HEK293 (cell line): ENCODE measurements around the gene HMGN4.
A peak's percentile ranks its signal among the peaks of the same experiment; 100 is the strongest.

Experiments used
- CTCF ChIA-PET: fragments of 350-600 bp; formaldehyde crosslinking; extraction: SDS; loops from one replicate; lab custom pipeline; 2021; ENCODE audit warnings: antibody characterized with exemption; lab: Yijun Ruan, JAX
- POLR2A ChIA-PET: fragments of 300-600 bp; formaldehyde crosslinking; extraction: SDS; loops from one replicate; lab custom pipeline; 2020; ENCODE audit warnings: antibody characterized with exemption, inconsistent platforms; lab: Yijun Ruan, JAX
- H3K27ac ChIP-seq: fragments of 200-500 bp; sonication (Bioruptor generic); 2 replicates; pipeline ENCODE4 v1.5.1; 2014; ENCODE audit warnings: low read depth, low read length, control low read depth, inconsistent platforms; ENCODE audit errors: extremely low read depth
- H3K36me3 ChIP-seq, 2 experiments: fragments of 200-500 bp in 1 of 2; sonication (Bioruptor generic) in 1 of 2; 1 replicate in 1 of 2; 2 replicates in 1 of 2; pipeline ENCODE4 v1.5.1; 2014 to 2017; ENCODE audit warnings: inconsistent platforms in 2 of 2, low read length in 2 of 2; ENCODE audit not compliant: control insufficient read depth in 2 of 2, insufficient read depth in 1 of 2
- H3K4me1 ChIP-seq: fragments of 200-500 bp; sonication (Bioruptor generic); 2 replicates; pipeline ENCODE4 v1.5.1; 2014; ENCODE audit warnings: mild to moderate bottlenecking, low read length, inconsistent platforms; ENCODE audit not compliant: control insufficient read depth, insufficient read depth
- H3K4me3 ChIP-seq: 2 replicates; pipeline ENCODE4 v1.5.1; 2011; ENCODE audit warnings: low read depth, mild to moderate bottlenecking, control low read depth, low read length, moderate library complexity
- H3K9me3 ChIP-seq: fragments of 200-500 bp; sonication (Bioruptor generic); 2 replicates; pipeline ENCODE4 v1.5.1; 2014; ENCODE audit warnings: low read depth, low read length, inconsistent platforms; ENCODE audit not compliant: control insufficient read depth, insufficient read depth
- FEZF1 ChIP-seq: fragments of 450-650 bp; formaldehyde crosslinking; IDR thresholded peaks from 2 replicates; pipeline ENCODE4 v1.5.1; 2016; ENCODE audit warnings: missing biosample characterization, missing genetic modification characterization
- GLI4 ChIP-seq: fragments of 450-650 bp; formaldehyde crosslinking; IDR thresholded peaks from 2 replicates; pipeline ENCODE4 v1.5.1; 2016; ENCODE audit warnings: missing biosample characterization, missing genetic modification characterization
- HOXA7 ChIP-seq: sonication (generic); formaldehyde crosslinking; IDR thresholded peaks from 2 replicates; pipeline ENCODE4 v1.8.1; 2022; ENCODE audit warnings: missing genetic modification reagents, borderline replicate concordance
- KLF7 ChIP-seq: fragments of 450-650 bp; formaldehyde crosslinking; IDR thresholded peaks from 2 replicates; pipeline ENCODE4 v1.5.1; 2016; ENCODE audit warnings: missing biosample characterization, missing genetic modification characterization, borderline replicate concordance
- KLF8 ChIP-seq: fragments of 450-650 bp; formaldehyde crosslinking; IDR thresholded peaks from 2 replicates; pipeline ENCODE4 v1.5.1; 2016; ENCODE audit warnings: missing biosample characterization, missing genetic modification characterization
- REPIN1 ChIP-seq: fragments of 450-650 bp; formaldehyde crosslinking; IDR thresholded peaks from 2 replicates; pipeline ENCODE4 v1.5.1; 2017; ENCODE audit warnings: missing biosample characterization, missing genetic modification characterization, low read depth
- SP7 ChIP-seq: fragments of 450-650 bp; formaldehyde crosslinking; IDR thresholded peaks from 2 replicates; pipeline ENCODE4 v1.5.1; 2016; ENCODE audit warnings: missing biosample characterization, missing genetic modification characterization
- TCF7L2 ChIP-seq: IDR thresholded peaks from 2 replicates; pipeline ENCODE4 v1.6.1; 2011; ENCODE audit warnings: low read depth, mild to moderate bottlenecking, inconsistent platforms, low read length, moderate library complexity, borderline replicate concordance
- ZFP37 ChIP-seq: fragments of 450-650 bp; formaldehyde crosslinking; IDR thresholded peaks from 2 replicates; pipeline ENCODE4 v1.5.1; 2016; ENCODE audit warnings: missing biosample characterization, missing genetic modification characterization
- ZNF132 ChIP-seq: fragments of 450-650 bp; formaldehyde crosslinking; IDR thresholded peaks from 2 replicates; pipeline ENCODE4 v1.5.1; 2017; ENCODE audit warnings: missing biosample characterization, missing genetic modification characterization, borderline replicate concordance
- ZNF146 ChIP-seq: fragments of 450-650 bp; formaldehyde crosslinking; IDR thresholded peaks from 2 replicates; pipeline ENCODE4 v1.5.1; 2016; ENCODE audit warnings: missing biosample characterization, missing genetic modification characterization
- ZNF23 ChIP-seq: fragments of 450-650 bp; formaldehyde crosslinking; IDR thresholded peaks from 2 replicates; pipeline ENCODE4 v1.5.1; 2016; ENCODE audit warnings: missing biosample characterization, missing genetic modification characterization, borderline replicate concordance
- ZNF324 ChIP-seq: fragments of 450-650 bp; formaldehyde crosslinking; IDR thresholded peaks from 2 replicates; pipeline ENCODE4 v1.5.1; 2016; ENCODE audit warnings: missing biosample characterization, missing genetic modification characterization
- ZNF561 ChIP-seq: fragments of 450-650 bp; IDR thresholded peaks from 2 replicates; pipeline ENCODE4 v1.5.1; 2018; ENCODE audit warnings: missing biosample characterization, missing genetic modification characterization, borderline replicate concordance
- ZNF621 ChIP-seq: fragments of 450-650 bp; formaldehyde crosslinking; IDR thresholded peaks from 2 replicates; pipeline ENCODE4 v1.5.1; 2017; ENCODE audit warnings: missing biosample characterization, missing genetic modification characterization
- ZNF654 ChIP-seq: fragments of 450-650 bp; formaldehyde crosslinking; IDR thresholded peaks from 2 replicates; pipeline ENCODE4 v1.5.1; 2016; ENCODE audit warnings: low read depth, missing biosample characterization, missing genetic modification characterization
- ZNF658 ChIP-seq: fragments of 450-650 bp; formaldehyde crosslinking; IDR thresholded peaks from 2 replicates; pipeline ENCODE4; 2016; ENCODE audit warnings: missing biosample characterization, missing genetic modification characterization
- ZNF660 ChIP-seq: fragments of 450-650 bp; IDR thresholded peaks from 2 replicates; pipeline ENCODE4 v1.5.1; 2018; ENCODE audit warnings: missing biosample characterization, mild to moderate bottlenecking, missing genetic modification characterization
- ZNF707 ChIP-seq: fragments of 450-650 bp; formaldehyde crosslinking; IDR thresholded peaks from 2 replicates; pipeline ENCODE4 v1.5.1; 2016; ENCODE audit warnings: missing biosample characterization, missing genetic modification characterization
- ZNF776 ChIP-seq: fragments of 450-650 bp; formaldehyde crosslinking; IDR thresholded peaks from 2 replicates; pipeline ENCODE4 v1.5.0; 2017; ENCODE audit warnings: missing biosample characterization, missing genetic modification characterization, borderline replicate concordance
- ZNF792 ChIP-seq: fragments of 450-650 bp; formaldehyde crosslinking; IDR thresholded peaks from 2 replicates; pipeline ENCODE4 v1.5.1; 2016; ENCODE audit warnings: missing biosample characterization, missing genetic modification characterization
- ZXDB ChIP-seq: fragments of 450-650 bp; formaldehyde crosslinking; IDR thresholded peaks from 2 replicates; pipeline ENCODE4 v1.5.1; 2016; ENCODE audit warnings: missing biosample characterization, missing genetic modification characterization
- TF ChIP-seq, protein P1 (sequence below): fragments of 450-650 bp; formaldehyde crosslinking; IDR thresholded peaks from 2 replicates; pipeline ENCODE4 v1.5.1; 2017; ENCODE audit warnings: missing biosample characterization, missing genetic modification characterization
- TF ChIP-seq, protein P2 (sequence below): fragments of 450-650 bp; formaldehyde crosslinking; IDR thresholded peaks from 2 replicates; pipeline ENCODE4 v1.5.1; 2016; ENCODE audit warnings: missing biosample characterization, missing genetic modification characterization
- TF ChIP-seq, protein P3 (sequence below): fragments of 450-650 bp; IDR thresholded peaks from 2 replicates; pipeline ENCODE4 v1.5.1; 2018; ENCODE audit warnings: missing biosample characterization, missing genetic modification characterization
- TF ChIP-seq, protein P4 (sequence below): fragments of 450-650 bp; formaldehyde crosslinking; IDR thresholded peaks from 2 replicates; pipeline ENCODE4 v1.5.1; 2016; ENCODE audit warnings: missing biosample characterization, missing genetic modification characterization
- TF ChIP-seq, protein P5 (sequence below): fragments of 450-650 bp; formaldehyde crosslinking; IDR thresholded peaks from 2 replicates; pipeline ENCODE4 v1.5.1; 2016; ENCODE audit warnings: missing biosample characterization, missing genetic modification characterization
- TF ChIP-seq, protein P6 (sequence below): sonication (generic); formaldehyde crosslinking; IDR thresholded peaks from 2 replicates; pipeline ENCODE4 v1.8.1; 2022; ENCODE audit warnings: mild to moderate bottlenecking, moderate library complexity, missing genetic modification reagents

HMGN4 gene

DNA sequence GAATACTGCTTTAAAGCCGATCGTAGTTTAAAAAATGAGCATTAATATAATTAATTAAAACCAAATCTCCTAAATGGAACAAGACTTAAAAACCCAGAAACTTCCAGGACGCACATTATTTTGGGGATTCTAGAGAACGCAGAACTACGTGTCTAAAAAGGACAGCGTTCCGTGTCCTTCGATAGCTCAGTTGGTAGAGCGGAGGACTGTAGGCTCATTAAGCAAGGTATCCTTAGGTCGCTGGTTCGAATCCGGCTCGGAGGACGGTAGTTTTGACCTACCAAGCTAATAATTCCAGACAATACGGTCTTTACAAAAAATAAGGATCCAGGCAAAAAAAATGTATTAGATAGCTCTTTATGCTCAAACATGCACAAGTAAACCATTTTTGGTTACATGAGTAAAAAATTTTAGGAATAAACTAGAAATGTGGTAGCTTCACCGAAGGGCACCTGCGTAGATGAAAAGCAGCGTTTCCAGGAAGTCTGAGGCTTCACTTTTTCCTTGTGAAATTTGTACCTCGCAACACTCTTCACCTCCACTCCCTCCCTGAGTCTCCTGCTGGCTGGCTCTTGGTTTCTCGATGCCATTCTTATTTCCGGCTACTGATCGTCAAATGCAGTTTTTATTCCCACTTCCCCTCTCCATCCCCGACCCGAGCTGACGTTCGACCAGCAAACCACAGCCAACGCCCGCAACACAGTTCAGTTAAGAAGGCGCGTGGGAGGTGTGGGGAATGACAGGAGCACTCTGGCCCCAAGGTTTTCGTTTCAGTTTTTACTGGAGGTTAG lies 39.0 kb downstream of the HMGN4 start (continued):
- TF ChIP-seq ZNF146: no peak
- TF ChIP-seq KLF8 (tag by site-specific recombination): no peak
- TF ChIP-seq, protein P1, sequence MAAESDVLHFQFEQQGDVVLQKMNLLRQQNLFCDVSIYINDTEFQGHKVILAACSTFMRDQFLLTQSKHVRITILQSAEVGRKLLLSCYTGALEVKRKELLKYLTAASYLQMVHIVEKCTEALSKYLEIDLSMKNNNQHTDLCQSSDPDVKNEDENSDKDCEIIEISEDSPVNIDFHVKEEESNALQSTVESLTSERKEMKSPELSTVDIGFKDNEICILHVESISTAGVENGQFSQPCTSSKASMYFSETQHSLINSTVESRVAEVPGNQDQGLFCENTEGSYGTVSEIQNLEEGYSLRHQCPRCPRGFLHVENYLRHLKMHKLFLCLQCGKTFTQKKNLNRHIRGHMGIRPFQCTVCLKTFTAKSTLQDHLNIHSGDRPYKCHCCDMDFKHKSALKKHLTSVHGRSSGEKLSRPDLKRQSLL: peak; percentile 67; the same call in 1 of the 2 replicates
- no peak for TF ChIP-seq ZNF132
- TF ChIP-seq ZNF707 (tag by site-specific recombination): no peak
- no peak for TF ChIP-seq TCF7L2
- TF ChIP-seq, protein P2, sequence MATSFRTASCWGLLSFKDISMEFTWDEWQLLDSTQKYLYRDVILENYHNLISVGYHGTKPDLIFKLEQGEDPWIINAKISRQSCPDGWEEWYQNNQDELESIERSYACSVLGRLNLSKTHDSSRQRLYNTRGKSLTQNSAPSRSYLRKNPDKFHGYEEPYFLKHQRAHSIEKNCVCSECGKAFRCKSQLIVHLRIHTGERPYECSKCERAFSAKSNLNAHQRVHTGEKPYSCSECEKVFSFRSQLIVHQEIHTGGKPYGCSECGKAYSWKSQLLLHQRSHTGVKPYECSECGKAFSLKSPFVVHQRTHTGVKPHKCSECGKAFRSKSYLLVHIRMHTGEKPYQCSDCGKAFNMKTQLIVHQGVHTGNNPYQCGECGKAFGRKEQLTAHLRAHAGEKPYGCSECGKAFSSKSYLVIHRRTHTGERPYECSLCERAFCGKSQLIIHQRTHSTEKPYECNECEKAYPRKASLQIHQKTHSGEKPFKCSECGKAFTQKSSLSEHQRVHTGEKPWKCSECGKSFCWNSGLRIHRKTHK (tag by site-specific recombination): no peak
- TF ChIP-seq ZFP37 (tag by site-specific recombination): peak; percentile 80
- TF ChIP-seq, protein P3, sequence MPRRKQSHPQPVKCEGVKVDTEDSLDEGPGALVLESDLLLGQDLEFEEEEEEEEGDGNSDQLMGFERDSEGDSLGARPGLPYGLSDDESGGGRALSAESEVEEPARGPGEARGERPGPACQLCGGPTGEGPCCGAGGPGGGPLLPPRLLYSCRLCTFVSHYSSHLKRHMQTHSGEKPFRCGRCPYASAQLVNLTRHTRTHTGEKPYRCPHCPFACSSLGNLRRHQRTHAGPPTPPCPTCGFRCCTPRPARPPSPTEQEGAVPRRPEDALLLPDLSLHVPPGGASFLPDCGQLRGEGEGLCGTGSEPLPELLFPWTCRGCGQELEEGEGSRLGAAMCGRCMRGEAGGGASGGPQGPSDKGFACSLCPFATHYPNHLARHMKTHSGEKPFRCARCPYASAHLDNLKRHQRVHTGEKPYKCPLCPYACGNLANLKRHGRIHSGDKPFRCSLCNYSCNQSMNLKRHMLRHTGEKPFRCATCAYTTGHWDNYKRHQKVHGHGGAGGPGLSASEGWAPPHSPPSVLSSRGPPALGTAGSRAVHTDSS (tag by site-specific recombination): 0 out of 2 replicates have a peak, but pooled peaks have one; percentile 31
- TF ChIP-seq, protein P4, sequence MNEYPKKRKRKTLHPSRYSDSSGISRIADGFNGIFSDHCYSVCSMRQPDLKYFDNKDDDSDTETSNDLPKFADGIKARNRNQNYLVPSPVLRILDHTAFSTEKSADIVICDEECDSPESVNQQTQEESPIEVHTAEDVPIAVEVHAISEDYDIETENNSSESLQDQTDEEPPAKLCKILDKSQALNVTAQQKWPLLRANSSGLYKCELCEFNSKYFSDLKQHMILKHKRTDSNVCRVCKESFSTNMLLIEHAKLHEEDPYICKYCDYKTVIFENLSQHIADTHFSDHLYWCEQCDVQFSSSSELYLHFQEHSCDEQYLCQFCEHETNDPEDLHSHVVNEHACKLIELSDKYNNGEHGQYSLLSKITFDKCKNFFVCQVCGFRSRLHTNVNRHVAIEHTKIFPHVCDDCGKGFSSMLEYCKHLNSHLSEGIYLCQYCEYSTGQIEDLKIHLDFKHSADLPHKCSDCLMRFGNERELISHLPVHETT: peak; percentile 62; the same call in 1 of the 2 replicates

DNA sequence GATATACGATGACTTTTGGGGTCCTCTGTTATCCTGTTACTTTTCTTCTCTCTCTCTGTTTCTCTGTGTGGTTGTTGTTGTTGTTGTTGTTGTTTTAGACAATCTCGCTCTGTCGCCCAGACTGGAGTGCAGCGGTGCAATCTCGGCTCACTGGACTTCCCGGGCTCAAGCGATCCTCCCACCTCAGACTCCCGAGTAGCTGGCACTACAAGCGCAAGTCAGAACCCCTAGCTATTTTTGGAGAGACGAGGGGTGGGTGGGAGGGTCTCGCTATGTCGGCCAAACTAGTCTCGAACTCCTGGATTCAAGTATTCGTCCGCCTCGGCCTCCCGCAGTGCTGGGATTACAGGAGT lies 39.5 kb downstream of the HMGN4 start:
- ChIA-PET POLR2A (interaction anchor here (0.5 to 2.1 kb wide), 6 partner anchors 18 to 454 kb away, joined by 3 to 21 read pairs (median 4); a partner anchor contains a TSS), CTCF (interaction anchor here (0.6 to 9.0 kb wide), 2 partner anchors 16 to 394 kb away, joined by 4 to 152 read pairs; partner anchors contain the start of gene ABT1)
- peak overlapping the region; percentile 11; the same call in 1 of the 2 replicates for H3K27ac ChIP-seq
- no peak for TF ChIP-seq ZNF792 (tag by site-specific recombination)
- TF ChIP-seq, protein P5, sequence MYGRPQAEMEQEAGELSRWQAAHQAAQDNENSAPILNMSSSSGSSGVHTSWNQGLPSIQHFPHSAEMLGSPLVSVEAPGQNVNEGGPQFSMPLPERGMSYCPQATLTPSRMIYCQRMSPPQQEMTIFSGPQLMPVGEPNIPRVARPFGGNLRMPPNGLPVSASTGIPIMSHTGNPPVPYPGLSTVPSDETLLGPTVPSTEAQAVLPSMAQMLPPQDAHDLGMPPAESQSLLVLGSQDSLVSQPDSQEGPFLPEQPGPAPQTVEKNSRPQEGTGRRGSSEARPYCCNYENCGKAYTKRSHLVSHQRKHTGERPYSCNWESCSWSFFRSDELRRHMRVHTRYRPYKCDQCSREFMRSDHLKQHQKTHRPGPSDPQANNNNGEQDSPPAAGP (tag by site-specific recombination): no peak
- no peak for TF ChIP-seq HOXA7
- no peak for TF ChIP-seq ZNF654 (tag by site-specific recombination)
- no peak for TF ChIP-seq ZXDB (tag by site-specific recombination)
- TF ChIP-seq ZNF324: no peak
- no peak for TF ChIP-seq GLI4 (tag by site-specific recombination)
- TF ChIP-seq ZNF561 (tag by site-specific recombination): no peak
- TF ChIP-seq ZNF658 (tag by site-specific recombination): no peak
- TF ChIP-seq FEZF1: no peak
- TF ChIP-seq SP7 (tag by site-specific recombination): no peak
- TF ChIP-seq KLF7 (tag by site-specific recombination): no peak
- TF ChIP-seq ZNF776 (tag by site-specific recombination): no peak
- TF ChIP-seq, protein P6, sequence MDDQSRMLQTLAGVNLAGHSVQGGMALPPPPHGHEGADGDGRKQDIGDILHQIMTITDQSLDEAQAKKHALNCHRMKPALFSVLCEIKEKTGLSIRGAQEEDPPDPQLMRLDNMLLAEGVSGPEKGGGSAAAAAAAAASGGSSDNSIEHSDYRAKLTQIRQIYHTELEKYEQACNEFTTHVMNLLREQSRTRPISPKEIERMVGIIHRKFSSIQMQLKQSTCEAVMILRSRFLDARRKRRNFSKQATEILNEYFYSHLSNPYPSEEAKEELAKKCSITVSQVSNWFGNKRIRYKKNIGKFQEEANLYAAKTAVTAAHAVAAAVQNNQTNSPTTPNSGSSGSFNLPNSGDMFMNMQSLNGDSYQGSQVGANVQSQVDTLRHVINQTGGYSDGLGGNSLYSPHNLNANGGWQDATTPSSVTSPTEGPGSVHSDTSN (CRISPR knock-in tag): no peak
- no peak for TF ChIP-seq ZNF660 (tag by site-specific recombination)
- TF ChIP-seq REPIN1 (tag by site-specific recombination): no peak
- no peak for TF ChIP-seq ZNF621 (tag by site-specific recombination)
- TF ChIP-seq ZNF23 (tag by site-specific recombination): no peak
- H3K36me3 ChIP-seq: no peaks in the 10 kb centered on the region
- no peaks in the 10 kb centered on the region for H3K4me1 ChIP-seq
- H3K4me3 ChIP-seq: peak overlapping the region; percentile 34
- H3K9me3 ChIP-seq: no peaks in the 10 kb centered on the region
